ENCODE measurements around the gene SELENOW. TPM values are rescaled to one million over a fixed set of nuclear protein-coding genes. Genes with fewer than 3 reads are reported as not detected.

Gene SELENOW
- total and polyA plus RNA-seq, 2 donors (not counting 3 experiments of a cell fraction or from before 2014, with no cell fraction given) = 316 to 613 TPM

- intact Hi-C loops (cut with micrococcal nuclease) = no loop called here
- no peak for FAIRE-seq
- no peak overlapping the region for H2AFZ ChIP-seq (ENCODE audit: low read depth, low read length)
- H3K9ac ChIP-seq (replicated peaks; ENCODE audit: extremely low read depth, insufficient read depth, low read length) = no peak overlapping the region
- H3K4me2 ChIP-seq (ENCODE audit: insufficient read depth, low read length) = no peak overlapping the region
- dilution Hi-C loops (cut with MboI; ENCODE audit: extremely low pct_ligation_motif_present, low sequenced_read_pairs) = no loop called here
- ChIA-PET POLR2A (no interaction called here), CTCF (no interaction called here)
- peaks cover 7 to 18% of the 10 kb centered on the region in 2 experiments for H3K36me3 ChIP-seq (ENCODE audit: control insufficient read depth in 2 of 2, extremely low read depth in 1 of 2, insufficient read depth in 2 of 2, low read length in 2 of 2)
- H4K20me1 ChIP-seq (replicated peaks; ENCODE audit: control insufficient read depth, extremely low read depth, insufficient read depth, low read length) = no peaks in the 10 kb centered on the region
- H3K9me1 ChIP-seq (replicated peaks; ENCODE audit: control insufficient read depth, extremely low read depth, insufficient read depth, low read length) = no peaks in the 10 kb centered on the region
- DNase-seq (ENCODE audit: low read depth, low spot score) = no peak
- no peak for TF ChIP-seq EZH2 (IDR thresholded peaks at IDR 0.05; ENCODE audit: borderline replicate concordance, low read depth, low read length, severe bottlenecking)
- no peak for TF ChIP-seq FOS (IDR thresholded peaks at IDR 0.05; ENCODE audit: borderline replicate concordance, insufficient read depth, low read length)
- no peak for TF ChIP-seq GATA2 (IDR thresholded peaks at IDR 0.05; ENCODE audit: insufficient read depth, insufficient read length, low read depth, low read length)
- TF ChIP-seq MYC (IDR thresholded peaks at IDR 0.05; ENCODE audit: low read depth, low read length) = no peak
- TF ChIP-seq JUN (IDR thresholded peaks at IDR 0.05; ENCODE audit: borderline replicate concordance, insufficient read depth, insufficient read length, low read depth) = no peak
- no peak for TF ChIP-seq POLR2AphosphoS5 (IDR thresholded peaks at IDR 0.05; ENCODE audit: insufficient read depth, low read depth, low read length)
- TF ChIP-seq POLR2A (IDR thresholded peaks at IDR 0.05; ENCODE audit: low read depth, low read length) = no peak
- TF ChIP-seq MAX (IDR thresholded peaks at IDR 0.05; ENCODE audit: insufficient read depth, insufficient read length) = no peak
- TF ChIP-seq CTCF (IDR thresholded peaks at IDR 0.05; ENCODE audit: extremely low read depth in 1 of 2, insufficient read depth in 1 of 2, low read depth in 1 of 2, low read length in 2 of 2) = no peak
- no peaks in the 10 kb centered on the region for H3K79me2 ChIP-seq (ENCODE audit: control insufficient read depth, insufficient read depth, low read length)
- no TSS peak for BruUV-seq (replicated peaks)
- H3K4me3 ChIP-seq (replicated peaks in 1 of 3; ENCODE audit: insufficient read depth in 1 of 3, low read depth in 1 of 3, low read length in 3 of 3) = no peak overlapping the region
- H3K27me3 ChIP-seq (ENCODE audit: control insufficient read depth in 2 of 2, insufficient read depth in 2 of 2, low read length in 2 of 2) = no peaks in the 10 kb centered on the region
- H3K27ac ChIP-seq (ENCODE audit: insufficient read depth, low read depth, low read length) = no peak overlapping the region
- H3K9me3 ChIP-seq (replicated peaks; ENCODE audit: control insufficient read depth, insufficient read depth, low read length) = no peaks in the 10 kb centered on the region
- peaks cover 4% of the 10 kb centered on the region for H3K4me1 ChIP-seq (ENCODE audit: control insufficient read depth, extremely low read depth, insufficient read depth, low read length)
Observed at GRCh38 chr19:47761566-47761965, 16.9 kb upstream of the SELENOW start.

Data from endothelial cell of umbilical vein (primary cell).